GM19043 (cell line): ENCODE results near the gene KCNN3.

Experiments
- ATAC-seq: cut with Tn5 transposase; IDR thresholded peaks from one replicate; pipeline ENCODE4 v1.9.1; 2021; ENCODE audit warnings: low read depth; ENCODE audit not compliant: unreplicated experiment

The KCNN3 gene

GRCh38 chr1:154741741-154742495 lies 128.2 kb downstream of the KCNN3 start:
- ATAC-seq = no peak

- no peak for ATAC-seq
Measured at GRCh38 chr1:154741327-154741726, 128.8 kb downstream of the KCNN3 start.

GRCh38 chr1:154739654-154740053 lies 130.4 kb downstream of the KCNN3 start:
- no peak for ATAC-seq

GRCh38 chr1:154736841-154737240 lies 133.2 kb downstream of the KCNN3 start:
- no peak for ATAC-seq

GRCh38 chr1:154735804-154736168 lies 134.3 kb downstream of the KCNN3 start:
- ATAC-seq = no peak

GRCh38 chr1:154735061-154735803 lies 134.8 kb downstream of the KCNN3 start:
- no peak for ATAC-seq

- ATAC-seq = no peak
Measured at GRCh38 chr1:154733621-154734020, 136.5 kb downstream of the KCNN3 start.

- ATAC-seq = no peak
Measured at GRCh38 chr1:154730986-154731489, 139.0 kb downstream of the KCNN3 start.

- ATAC-seq = no peak
Measured at GRCh38 chr1:154730259-154730658, 139.8 kb downstream of the KCNN3 start.

GRCh38 chr1:154729577-154729976 lies 140.5 kb downstream of the KCNN3 start:
- ATAC-seq = no peak

- no peak for ATAC-seq
Measured at GRCh38 chr1:154729031-154729442, 141.0 kb downstream of the KCNN3 start.

- ATAC-seq = no peak
Measured at GRCh38 chr1:154726896-154727753, 143.0 kb downstream of the KCNN3 start.

- no peak for ATAC-seq
Measured at GRCh38 chr1:154726443-154726842, 143.6 kb downstream of the KCNN3 start.

- ATAC-seq = no peak
Measured at GRCh38 chr1:154725865-154726264, 144.2 kb downstream of the KCNN3 start.

GRCh38 chr1:154720328-154721297 lies 149.5 kb downstream of the KCNN3 start:
- ATAC-seq = no peak

- no peak for ATAC-seq
Measured at GRCh38 chr1:154719586-154720327, 150.3 kb downstream of the KCNN3 start.

- ATAC-seq = no peak
Measured at GRCh38 chr1:154718566-154718965, 151.5 kb downstream of the KCNN3 start.

- ATAC-seq = no peak
Measured at GRCh38 chr1:154717528-154717924, 152.6 kb downstream of the KCNN3 start.
